Activated naive CD4-positive, alpha-beta T cell treated with anti-CD3 and anti-CD28 coated beads, Interleukin-2, amount 10 ng/mL, durations not matched to agents 7 days and 5 days (primary cell): ENCODE data around the gene THRA.
A peak's percentile ranks its signal among the peaks of the same experiment; 100 is the strongest.

Experiments used
- CTCF ChIA-PET: fragments of 350-600 bp; sonication (Branson Sonifier 250); formaldehyde crosslinking; loops from one replicate; lab custom pipeline; 2021; ENCODE audit warnings: antibody characterized with exemption; lab: Charles Lee
- DNase-seq: peaks from one replicate; pipeline ENCODE4 v3.0.0-alpha.2; 2020
- H3K27ac Mint-ChIP-seq: one replicate; pipeline ENCODE4 v1.8.0; 2021; ENCODE audit warnings: mild to moderate bottlenecking, moderate library complexity, mixed read lengths
- H3K27me3 Mint-ChIP-seq: one replicate; pipeline ENCODE4 v1.8.0; 2021; ENCODE audit warnings: mild to moderate bottlenecking, mixed read lengths
- H3K36me3 Mint-ChIP-seq: one replicate; pipeline ENCODE4 v1.8.0; 2021; ENCODE audit warnings: mixed read lengths
- H3K4me1 Mint-ChIP-seq: one replicate; pipeline ENCODE4 v1.8.0; 2021; ENCODE audit warnings: mixed read lengths
- H3K4me3 Mint-ChIP-seq: one replicate; pipeline ENCODE4 v1.8.0; 2021; ENCODE audit warnings: mild to moderate bottlenecking, moderate library complexity, mixed read lengths
- H3K9me3 Mint-ChIP-seq: one replicate; pipeline ENCODE4 v1.8.0; 2021; ENCODE audit warnings: mixed read lengths

The THRA gene

DNA sequence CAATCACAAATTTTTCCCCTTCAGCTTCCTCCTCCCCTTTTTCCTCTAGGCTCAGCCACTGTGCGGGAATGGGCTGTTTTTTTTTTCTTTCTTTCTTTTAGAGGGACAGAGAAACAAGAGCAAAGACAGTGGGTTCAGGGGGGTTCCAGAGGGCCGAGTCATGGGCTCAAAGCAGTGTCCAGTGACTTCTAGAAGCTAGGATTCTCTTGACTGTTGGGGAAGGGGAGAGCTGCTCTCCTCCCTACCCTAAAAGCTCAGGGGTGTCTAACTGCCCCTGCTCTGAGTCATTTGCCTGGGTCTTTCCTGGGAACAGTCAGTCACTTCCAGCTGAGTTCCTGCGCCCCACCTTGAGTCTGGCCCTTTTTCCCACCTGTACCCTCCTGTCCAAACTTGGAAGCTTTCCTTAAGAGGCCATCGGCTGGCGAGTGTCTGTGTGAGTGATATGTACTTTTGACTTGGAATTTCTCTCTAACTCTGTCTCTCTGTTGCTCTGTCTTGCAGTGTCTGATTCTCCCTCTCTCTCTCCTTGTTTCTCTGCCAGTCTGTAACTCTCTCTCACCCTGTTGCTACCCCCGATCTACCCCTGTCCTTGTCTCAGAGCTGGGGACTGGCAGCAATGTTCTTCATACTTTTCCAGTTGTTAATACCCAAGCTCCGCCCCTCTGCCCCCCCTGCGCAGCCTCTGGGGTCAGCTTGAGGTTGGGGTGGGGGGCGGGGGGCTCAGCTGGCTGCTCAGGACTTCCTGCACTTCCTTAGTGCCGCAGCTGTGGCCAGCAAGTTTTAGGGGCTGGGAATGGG, 2.4 kb downstream of the THRA start:
- Mint-ChIP-seq H3K9me3 (no peaks in the 10 kb centered on the region), H3K4me1 (peaks cover 59% of the 10 kb centered on the region), H3K4me3 (no peak overlapping the region), H3K27me3 (peaks cover 46% of the 10 kb centered on the region), H3K27ac (no peak overlapping the region), H3K36me3 (no peaks in the 10 kb centered on the region)
- no peak for DNase-seq
- CTCF ChIA-PET = interaction anchor here (1.1 to 6.9 kb wide), 6 partner anchors 11 to 51 kb away, joined by 3 to 79 read pairs (median 8); no protein-coding TSS in a partner anchor

DNA sequence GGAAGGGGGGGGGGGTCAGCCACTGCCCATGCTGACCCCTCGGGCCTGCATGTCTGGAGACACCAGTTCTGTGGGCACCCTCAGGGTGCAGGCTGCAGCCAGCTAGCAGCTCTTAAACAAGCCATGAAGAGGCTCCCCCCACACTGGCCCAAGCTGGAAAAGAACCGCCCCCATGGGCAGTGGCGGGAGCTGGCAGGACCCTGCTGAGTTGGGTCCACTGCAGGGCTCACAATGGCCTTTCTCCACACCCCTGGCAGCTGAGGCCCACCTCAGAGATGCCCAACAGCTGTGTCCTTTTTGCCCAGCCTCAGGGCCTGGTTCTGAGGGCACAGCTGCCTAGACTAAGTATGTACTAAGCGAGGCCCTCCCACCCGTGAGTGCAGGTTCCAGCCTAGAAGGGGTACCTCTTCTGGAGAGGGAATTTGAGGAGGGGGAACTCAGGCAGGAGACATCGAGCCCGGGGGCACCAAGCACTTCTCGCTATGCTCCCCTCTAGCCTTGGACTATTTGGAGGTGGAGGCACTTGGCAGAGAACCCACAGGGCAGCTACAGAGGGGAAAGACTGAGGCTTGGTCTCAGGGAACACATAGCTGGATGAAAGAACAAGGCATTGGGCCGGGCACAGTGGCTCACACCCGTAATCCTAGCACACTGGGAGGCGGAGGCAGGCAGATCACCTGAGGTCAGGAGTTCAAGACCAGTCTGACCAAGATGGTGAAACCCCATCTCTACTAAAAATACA, 3.2 kb downstream of the THRA start:
- DNase-seq = no peak
- CTCF ChIA-PET = interaction anchor here (0.5 to 6.9 kb wide), 8 partner anchors 10 to 102 kb away, joined by 3 to 79 read pairs (median 6); no protein-coding TSS in a partner anchor
- Mint-ChIP-seq H3K36me3 (no peaks in the 10 kb centered on the region), H3K4me1 (peaks cover 63% of the 10 kb centered on the region), H3K27me3 (peaks cover 40% of the 10 kb centered on the region), H3K9me3 (no peaks in the 10 kb centered on the region), H3K27ac (no peak overlapping the region), H3K4me3 (no peak overlapping the region)

DNA sequence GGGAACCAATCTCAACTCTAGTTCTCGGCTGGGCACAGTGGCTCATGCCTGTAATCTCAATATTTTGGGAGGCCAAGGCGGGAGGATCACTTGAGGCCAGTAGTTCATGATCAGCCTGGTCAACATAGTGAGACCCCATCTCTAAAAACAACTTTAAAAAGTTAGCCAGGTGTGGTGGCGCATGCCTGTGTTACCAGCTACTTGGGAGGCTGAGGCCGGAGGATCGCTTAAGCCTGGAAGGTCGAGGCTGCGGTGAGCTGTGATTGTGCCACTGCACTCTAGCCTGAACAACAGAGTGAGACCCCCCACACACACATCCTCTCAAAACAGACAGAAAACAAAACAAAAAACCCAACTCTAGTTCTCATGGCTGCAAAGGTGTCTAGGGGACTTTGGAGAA, 4.9 kb downstream of the THRA start:
- H3K27me3 Mint-ChIP-seq = peaks cover 24% of the 10 kb centered on the region
- no peak for DNase-seq
- H3K27ac Mint-ChIP-seq = peak overlapping the region; percentile 26
- CTCF ChIA-PET = interaction anchor here (1.7 to 6.9 kb wide), 4 partner anchors 9 to 43 kb away, joined by 6 to 79 read pairs (median 8); no protein-coding TSS in a partner anchor
- peaks cover 54% of the 10 kb centered on the region for H3K4me1 Mint-ChIP-seq
- no peaks in the 10 kb centered on the region for H3K9me3 Mint-ChIP-seq
- no peaks in the 10 kb centered on the region for H3K36me3 Mint-ChIP-seq
- no peak overlapping the region for H3K4me3 Mint-ChIP-seq

DNA sequence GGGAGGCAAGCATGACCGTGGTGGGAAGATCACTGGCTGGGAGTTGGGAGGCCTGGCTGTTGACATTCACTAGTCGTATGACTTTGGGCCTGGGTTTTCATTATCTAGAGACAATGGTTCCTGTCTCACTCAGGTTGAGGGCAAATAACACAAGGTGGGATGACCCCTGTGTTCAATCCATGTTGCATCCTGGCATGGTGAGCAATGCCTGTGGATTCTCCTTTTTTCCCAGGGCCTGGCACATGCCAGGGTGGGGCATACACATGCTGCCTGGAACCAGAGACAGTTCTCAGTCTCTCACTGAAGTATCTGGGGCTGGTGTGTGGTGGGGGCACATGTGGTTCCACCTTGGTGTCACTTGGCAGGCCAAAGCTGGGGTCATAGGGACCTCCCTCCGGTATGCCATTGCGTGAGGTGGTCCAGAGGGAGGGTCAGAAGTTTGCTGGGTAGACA, 5.4 kb downstream of the THRA start:
- Mint-ChIP-seq H3K27me3 (peaks cover 26% of the 10 kb centered on the region), H3K4me3 (peak overlapping the region; percentile 63), H3K4me1 (peaks cover 54% of the 10 kb centered on the region), H3K27ac (peak overlapping the region; percentile 81), H3K36me3 (no peaks in the 10 kb centered on the region), H3K9me3 (no peaks in the 10 kb centered on the region)
- DNase-seq = no peak
- CTCF ChIA-PET = interaction anchor here (1.2 to 6.9 kb wide), 4 partner anchors 8 to 42 kb away, joined by 4 to 79 read pairs (median 8); partner anchors contain the start of gene NR1D1

DNA sequence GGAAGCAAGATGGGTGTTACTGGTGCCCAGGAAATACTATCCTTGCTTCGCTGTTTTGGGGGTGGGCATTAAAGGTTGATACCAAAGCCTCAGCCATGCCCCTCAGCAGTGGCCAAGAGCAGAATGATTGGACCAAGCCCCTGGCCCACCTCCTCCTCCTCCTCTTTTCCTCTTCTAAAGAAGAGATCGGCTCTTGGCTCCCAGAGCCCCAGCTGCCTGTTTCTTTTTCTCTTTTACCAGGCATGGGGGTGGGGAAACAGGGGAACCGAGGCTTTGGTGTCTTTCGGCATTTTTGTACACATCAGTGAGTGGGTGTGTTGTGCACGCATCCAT, 5.8 kb downstream of the THRA start:
- Mint-ChIP-seq H3K27me3 (peaks cover 23% of the 10 kb centered on the region), H3K27ac (peak overlapping the region; percentile 81), H3K9me3 (no peaks in the 10 kb centered on the region), H3K4me3 (peak overlapping the region; percentile 63), H3K36me3 (no peaks in the 10 kb centered on the region), H3K4me1 (peaks cover 52% of the 10 kb centered on the region)
- DNase-seq = no peak
- CTCF ChIA-PET = interaction anchor here (1.0 to 6.9 kb wide), 5 partner anchors 8 to 42 kb away, joined by 3 to 79 read pairs (median 8); partner anchors contain the start of gene NR1D1

DNA sequence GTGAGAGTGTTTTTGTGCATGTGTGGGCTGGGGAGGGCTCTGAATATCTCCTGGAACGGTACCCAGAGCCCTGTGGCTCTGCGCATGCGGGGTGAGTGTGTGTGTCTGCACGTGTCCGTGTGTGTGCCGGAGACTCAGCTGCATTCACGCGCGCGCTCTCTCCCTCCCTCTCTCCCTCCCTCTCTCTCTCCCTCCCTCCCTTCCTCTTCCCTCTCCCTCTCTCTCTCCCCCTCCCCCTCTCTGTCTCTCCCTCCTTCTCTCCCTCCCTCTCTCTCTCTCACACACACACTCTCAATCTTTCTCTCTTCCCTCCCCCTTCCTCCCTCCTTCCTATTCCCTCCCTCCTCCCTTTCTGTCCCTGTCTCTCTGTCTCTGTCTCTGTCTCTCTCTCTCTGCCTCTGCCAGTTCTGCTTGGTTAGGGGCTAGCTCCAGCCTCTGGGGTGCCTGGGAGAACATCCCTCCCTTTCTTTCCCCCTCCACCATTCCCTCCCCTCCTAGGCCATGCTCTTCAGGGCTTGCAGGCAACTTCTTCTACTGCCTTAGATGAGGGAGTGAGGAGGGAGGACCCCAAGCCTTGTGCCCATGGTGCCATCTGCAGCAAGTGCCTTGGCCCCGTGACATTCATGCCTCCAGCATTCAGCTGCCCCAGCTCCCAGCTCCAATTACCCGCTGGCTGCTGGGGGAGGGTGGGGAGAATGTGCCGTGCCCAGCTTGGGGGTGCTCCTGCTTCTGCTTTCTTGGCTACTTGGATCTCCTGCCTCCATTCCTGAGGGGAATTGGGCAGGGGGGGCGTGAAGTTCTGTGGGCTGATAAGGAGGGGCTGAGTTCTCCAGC, 6.4 kb downstream of the THRA start:
- no peaks in the 10 kb centered on the region for H3K36me3 Mint-ChIP-seq
- peaks cover 46% of the 10 kb centered on the region for H3K4me1 Mint-ChIP-seq
- peak overlapping the region; percentile 63 for H3K4me3 Mint-ChIP-seq
- H3K27me3 Mint-ChIP-seq = peaks cover 17% of the 10 kb centered on the region
- peak; percentile 84 for DNase-seq
- H3K27ac Mint-ChIP-seq = peak overlapping the region; percentile 81
- no peaks in the 10 kb centered on the region for H3K9me3 Mint-ChIP-seq
- CTCF ChIA-PET = interaction anchor here (1.0 to 6.9 kb wide), 6 partner anchors 7 to 44 kb away, joined by 3 to 79 read pairs (median 6); partner anchors contain the start of gene NR1D1

DNA sequence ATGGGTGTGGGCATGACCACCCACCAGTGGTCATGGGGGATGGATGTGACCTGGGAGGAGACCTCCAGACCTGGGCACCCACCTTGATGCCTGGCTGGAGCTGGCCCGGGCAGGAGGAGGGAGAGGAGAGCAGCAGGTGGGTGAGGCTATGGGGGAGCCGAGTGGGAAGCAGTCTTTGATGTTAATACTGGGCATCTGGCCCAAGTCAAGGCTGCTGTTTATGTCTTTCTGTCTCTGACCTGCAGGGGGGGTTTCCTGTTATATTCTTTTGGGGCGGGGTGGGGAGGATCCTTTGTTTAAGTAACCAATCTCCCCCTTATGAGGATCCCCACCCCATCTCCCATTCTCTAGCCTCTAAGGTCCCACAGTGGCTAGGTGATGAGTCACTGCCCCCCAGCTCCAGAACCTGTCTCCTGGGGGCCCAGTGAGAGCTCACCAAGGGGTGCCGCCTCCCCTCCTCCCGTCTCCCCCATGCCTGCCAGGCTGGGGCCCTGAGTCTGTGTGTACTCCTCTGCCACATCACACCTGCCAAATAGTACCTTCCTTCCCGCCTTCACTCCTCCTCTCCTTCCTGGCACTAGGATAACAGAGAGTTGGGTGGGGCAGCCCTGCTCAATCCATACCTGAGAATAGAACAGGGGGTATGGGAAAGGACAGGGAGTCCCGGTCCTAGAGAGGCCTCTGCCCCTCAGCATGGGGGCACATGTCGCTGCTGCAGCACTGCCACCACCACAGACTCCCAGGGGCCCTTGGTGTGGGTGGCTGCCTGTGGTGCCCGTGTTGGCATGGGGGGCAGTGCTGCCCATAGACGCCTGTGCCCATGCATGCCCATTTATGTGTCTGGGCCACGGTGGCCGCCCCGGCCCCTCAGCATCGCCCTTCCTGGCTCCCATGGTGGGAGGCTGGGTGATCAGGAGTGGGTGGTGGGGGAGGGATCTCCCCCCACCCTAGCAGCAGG, 7.3 kb downstream of the THRA start:
- H3K4me1 Mint-ChIP-seq = peaks cover 39% of the 10 kb centered on the region
- no peaks in the 10 kb centered on the region for H3K36me3 Mint-ChIP-seq
- peaks cover 8% of the 10 kb centered on the region for H3K27me3 Mint-ChIP-seq
- H3K9me3 Mint-ChIP-seq = no peaks in the 10 kb centered on the region
- peak; percentile 45 for DNase-seq
- peak overlapping the region; percentile 62 for H3K27ac Mint-ChIP-seq
- CTCF ChIA-PET = interaction anchor here (0.5 to 2.2 kb wide), 6 partner anchors 11 to 462 kb away, joined by 3 to 9 read pairs (median 4); partner anchors contain the start of gene NR1D1
- peak overlapping the region; percentile 26 for H3K4me3 Mint-ChIP-seq

DNA sequence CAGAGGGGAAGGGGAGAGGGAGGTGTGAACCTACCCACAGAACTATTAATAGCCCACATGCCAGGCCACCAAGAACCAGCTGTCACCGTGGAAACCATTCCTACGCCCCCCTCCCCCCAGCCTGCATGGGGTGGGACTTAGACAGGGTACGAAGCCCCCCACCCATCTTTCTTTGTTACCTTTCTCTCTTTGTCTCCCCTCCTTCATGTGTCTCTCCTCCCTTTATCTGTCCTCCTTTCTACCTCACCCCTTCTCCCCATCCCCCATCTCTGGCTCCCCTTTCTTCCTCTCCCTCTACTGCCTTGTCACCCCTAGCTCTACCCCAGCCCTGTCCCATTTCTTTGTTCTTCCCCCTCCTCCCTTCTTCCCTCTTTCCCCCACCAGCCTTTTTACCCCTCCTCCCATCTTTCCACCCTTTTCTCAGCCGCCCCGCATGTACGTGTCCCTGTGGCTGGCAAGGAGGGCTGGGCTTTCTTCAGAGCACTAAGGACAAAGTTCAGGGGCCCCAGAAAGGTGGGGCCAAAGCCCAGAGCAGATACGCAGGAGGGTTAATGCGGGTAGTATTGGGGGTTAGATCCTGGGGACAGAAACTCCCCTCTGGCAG, 8.0 kb downstream of the THRA start:
- Mint-ChIP-seq H3K27me3 (peaks cover 3% of the 10 kb centered on the region), H3K27ac (no peak overlapping the region), H3K4me3 (no peak overlapping the region), H3K9me3 (no peaks in the 10 kb centered on the region), H3K4me1 (peaks cover 44% of the 10 kb centered on the region), H3K36me3 (peaks cover 2% of the 10 kb centered on the region)
- no peak for DNase-seq
- CTCF ChIA-PET = interaction anchor here (1.0 to 2.2 kb wide), 2 partner anchors 15 to 42 kb away, joined by 3 to 6 read pairs; no protein-coding TSS in a partner anchor

DNA sequence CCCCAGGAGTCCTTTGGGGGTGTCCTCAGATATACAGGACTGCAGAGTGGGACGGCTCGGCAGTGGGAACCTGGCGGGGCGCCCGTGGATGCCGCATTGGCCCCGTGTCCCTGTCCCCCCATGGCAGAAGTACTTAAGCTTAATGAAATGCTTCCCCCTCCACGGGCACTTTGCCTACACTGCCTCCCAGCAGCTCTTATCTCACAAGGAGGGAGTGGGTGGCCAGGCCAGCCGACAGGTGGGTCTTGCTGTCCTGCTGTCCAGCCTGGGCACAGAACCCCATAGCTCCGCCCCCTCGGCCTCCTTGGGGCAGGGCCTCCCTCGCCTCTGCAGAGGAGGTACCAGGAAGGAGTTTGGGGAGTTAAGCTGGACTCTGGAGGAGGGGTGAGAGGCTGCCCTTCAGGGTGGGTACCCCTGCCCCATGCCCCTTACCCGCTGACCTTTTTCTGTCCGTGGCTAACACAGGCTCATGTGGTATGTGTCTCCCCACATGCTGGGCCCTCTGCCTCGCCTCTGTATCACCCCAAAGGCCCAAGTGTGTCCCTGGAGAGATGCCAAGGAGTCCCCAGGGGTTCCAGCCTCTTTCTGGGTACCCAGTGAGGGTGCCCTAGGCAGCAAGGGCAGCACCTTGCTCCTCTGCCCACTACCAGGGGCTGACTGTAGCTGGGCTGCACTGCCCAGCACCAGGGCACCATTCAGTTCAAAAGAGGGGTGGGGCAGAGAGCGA, 8.7 kb downstream of the THRA start:
- Mint-ChIP-seq H3K27ac (no peak overlapping the region), H3K27me3 (peaks cover 3% of the 10 kb centered on the region), H3K4me1 (peaks cover 46% of the 10 kb centered on the region), H3K9me3 (no peaks in the 10 kb centered on the region), H3K4me3 (no peak overlapping the region), H3K36me3 (peaks cover 2% of the 10 kb centered on the region)
- DNase-seq = no peak
- CTCF ChIA-PET = interaction anchor here (0.6 to 2.2 kb wide), 3 partner anchors 15 to 92 kb away, joined by 3 to 6 read pairs (median 5); no protein-coding TSS in a partner anchor

DNA sequence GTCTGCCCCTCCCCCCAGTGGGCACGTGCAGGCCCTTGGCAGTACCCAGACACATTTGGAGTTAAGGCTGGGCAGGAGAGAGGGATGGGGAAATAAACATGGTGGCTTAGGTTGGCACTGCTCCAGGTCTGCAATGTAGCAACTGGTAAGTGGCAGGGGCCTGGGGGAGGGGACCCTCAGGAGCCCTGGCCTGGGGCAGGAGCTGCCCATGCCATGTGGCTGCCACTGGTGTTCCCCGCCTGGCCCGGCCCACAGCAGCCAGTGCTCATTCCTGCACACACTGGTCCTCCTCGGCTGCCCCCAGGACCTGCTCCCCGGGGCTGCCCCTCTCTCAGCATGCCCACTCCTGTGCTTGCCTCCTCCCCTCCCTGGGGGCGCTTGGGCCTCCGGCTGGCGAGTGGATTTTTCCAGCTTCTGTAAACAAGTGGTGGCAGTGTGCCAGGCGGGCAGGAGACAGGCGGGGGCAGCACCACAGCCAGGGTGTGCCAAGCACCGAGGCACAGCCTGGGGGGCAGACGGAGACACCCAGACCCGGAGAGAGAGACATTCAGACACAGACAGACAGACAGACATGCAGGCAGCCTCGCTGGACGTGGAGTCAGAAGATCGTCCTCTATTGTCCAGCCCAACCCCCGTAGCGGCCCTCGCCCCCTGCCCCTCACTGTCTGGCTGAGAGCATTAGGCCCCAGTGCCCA, 9.4 kb downstream of the THRA start:
- peaks cover 2% of the 10 kb centered on the region for H3K36me3 Mint-ChIP-seq
- no peak overlapping the region for H3K27ac Mint-ChIP-seq
- peaks cover 3% of the 10 kb centered on the region for H3K27me3 Mint-ChIP-seq
- DNase-seq = no peak
- CTCF ChIA-PET = interaction anchor here (0.6 to 5.4 kb wide), 5 partner anchors 14 to 93 kb away, joined by 3 to 28 read pairs (median 5); partner anchors contain the start of gene CSF3
- H3K4me1 Mint-ChIP-seq = peaks cover 46% of the 10 kb centered on the region
- H3K4me3 Mint-ChIP-seq = no peak overlapping the region
- no peaks in the 10 kb centered on the region for H3K9me3 Mint-ChIP-seq

DNA sequence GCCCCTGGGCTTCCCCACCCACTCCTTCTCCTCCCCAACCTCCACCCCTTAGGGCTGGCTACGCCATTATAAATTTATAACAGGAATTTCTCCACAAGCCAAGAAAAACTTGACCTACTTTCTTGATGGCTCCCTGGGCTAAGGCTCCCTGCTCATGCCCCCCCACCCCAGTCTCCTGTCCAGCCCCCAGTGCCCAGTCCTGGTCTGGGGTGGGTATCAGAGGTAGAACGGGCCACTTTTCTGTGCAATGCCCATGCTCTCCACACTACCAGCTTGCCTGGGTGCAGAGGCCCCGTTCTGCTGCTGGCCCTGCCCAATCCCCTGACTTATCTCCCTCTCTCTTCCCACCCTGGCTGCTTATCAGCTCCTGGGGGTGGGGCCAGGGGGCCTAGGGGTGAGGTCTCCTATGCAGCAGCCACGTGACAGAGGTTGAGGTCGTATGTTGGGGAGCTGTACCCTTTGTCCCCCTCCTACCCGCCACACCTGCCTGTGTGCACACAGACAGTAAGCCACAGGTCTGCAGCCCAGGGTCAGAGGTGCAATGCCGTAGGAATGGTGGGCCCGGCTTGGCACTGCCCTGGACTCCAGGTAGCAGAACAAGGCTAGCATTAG, 10.1 kb downstream of the THRA start:
- Mint-ChIP-seq H3K27ac (no peak overlapping the region), H3K27me3 (peaks cover 3% of the 10 kb centered on the region), H3K36me3 (peaks cover 2% of the 10 kb centered on the region), H3K4me1 (peaks cover 41% of the 10 kb centered on the region), H3K9me3 (no peaks in the 10 kb centered on the region), H3K4me3 (no peak overlapping the region)
- CTCF ChIA-PET = interaction anchor here (1.0 to 5.4 kb wide), 4 partner anchors 9 to 59 kb away, joined by 3 to 28 read pairs (median 6); partner anchors contain the start of gene CSF3
- no peak for DNase-seq
